EH (cell line): ENCODE measurements around the gene C7.

Experiments
- DNase-seq: peaks from one replicate; pipeline ENCODE4 v3.0.0-alpha.2; 2015; ENCODE audit warnings: low read depth

C7 gene

DNA sequence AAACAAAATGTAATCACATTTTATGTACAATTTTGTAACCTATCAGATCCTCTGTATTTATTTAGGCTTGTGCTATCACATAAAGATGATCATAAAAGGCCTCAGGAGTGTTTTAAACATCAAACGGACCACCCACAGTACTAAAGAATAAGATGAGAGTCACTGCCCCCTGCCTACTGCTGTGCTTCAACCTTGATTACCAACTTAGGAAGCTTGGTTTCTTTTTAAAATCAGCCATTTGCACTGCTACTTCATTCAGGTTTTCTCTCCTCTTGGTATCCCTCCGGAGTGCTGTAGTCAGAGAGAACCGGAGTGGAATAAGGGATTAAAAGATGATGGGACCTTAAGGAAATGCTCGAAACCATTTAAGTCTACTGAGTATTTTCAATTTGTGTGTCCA, 6.9 kb downstream of the C7 start:
- no peak for DNase-seq

DNA sequence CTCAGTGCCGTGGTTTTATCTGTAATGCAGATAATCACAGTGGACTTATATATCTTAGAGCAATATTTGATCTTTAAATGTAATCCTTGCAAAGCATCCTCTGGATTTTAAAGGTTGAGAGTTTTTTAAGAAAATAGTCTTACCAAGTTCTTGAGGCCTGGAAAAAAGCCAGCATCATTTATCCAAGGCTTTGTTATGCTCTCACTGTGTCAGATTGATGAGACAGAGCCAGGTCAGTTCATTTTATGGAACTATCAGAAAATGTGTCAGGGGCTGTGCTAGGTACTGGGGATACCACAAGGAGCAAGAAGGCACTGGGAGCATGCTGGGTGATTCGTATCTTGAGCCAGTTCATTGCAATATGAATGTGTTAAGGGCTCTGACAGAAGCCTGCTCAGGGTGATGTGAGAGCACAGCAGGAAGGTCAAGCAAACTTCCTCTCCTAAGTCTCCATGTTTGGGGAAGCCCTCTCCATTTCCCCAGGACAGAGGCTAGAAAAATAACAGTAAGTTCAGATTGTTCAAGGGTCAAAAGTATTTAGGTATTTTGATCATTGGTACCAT, 19.7 kb downstream of the C7 start:
- no peak for DNase-seq

DNA sequence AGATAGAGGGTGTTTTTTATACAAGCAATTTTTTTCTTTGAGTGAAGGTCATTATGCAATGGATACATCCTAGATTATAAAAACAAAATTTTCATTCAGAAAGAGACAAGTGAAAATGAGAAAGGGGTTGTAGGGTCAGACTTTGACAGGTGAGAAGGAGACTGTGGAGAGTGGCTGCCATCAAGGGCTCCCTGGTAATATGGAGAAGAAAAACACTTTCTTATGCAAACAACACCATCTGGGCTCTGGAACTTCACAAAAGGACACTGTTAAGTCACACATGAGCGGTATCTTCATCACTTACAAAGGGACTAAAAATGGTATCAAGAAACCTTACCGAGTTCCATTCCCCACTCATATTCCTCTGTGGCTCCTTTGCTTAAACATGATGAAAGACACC, 23.5 kb downstream of the C7 start:
- no peak for DNase-seq

DNA sequence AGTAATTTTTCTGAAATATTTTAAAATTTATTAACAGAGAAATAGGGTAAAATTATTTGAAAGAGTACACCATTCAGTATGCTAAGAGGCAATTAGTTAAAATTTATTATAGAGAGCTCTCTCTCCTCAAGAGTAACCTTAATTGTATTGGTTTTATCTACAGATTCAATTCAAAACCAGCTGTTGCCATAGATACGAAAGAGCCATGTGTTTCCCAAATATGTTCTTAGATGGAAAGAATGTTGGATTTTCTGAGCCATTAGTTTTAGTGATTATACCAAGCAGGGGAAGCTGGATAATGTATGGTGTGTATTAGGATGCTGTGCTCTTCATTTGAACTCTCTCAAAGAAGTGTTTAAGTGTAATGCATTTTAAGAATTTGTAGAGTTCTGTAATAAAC, 27.8 kb downstream of the C7 start:
- DNase-seq: no peak

DNA sequence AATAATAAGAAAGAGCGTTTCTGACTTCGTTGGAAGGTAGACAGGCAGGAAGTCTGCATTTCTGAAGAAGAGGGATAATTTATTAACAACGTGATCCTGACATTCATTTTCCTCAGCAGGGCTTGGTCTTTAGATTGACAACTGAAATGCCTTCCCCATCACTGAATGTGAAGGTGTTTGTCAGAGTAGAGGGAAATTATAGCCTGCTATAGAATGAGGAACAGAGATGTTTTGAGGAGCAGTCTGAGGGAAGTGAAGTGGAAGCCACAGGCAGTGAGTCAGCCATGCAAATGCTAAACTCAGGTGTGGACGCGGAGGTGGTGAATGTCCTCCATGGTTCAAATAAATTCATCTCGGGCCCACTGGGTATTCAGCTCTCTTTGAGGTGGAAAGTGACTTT, 30.5 kb downstream of the C7 start:
- no peak for DNase-seq

DNA sequence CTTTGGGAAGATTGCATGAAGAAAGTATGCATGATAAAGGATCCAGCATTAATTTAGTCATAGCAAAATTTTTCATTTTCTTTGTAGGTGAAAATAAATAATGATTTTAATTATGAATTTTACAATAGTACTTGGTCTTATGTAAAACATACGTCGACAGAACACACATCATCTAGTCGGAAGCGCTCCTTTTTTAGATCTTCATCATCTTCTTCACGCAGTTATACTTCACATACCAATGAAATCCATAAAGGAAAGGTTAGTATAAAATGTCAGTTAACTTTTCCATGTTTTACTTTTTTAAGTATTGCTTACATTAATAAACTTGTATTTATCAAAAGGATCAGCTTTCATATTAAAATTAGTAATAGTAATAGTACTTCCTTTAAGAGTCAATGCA, 35.8 kb downstream of the C7 start:
- DNase-seq: no peak

DNA sequence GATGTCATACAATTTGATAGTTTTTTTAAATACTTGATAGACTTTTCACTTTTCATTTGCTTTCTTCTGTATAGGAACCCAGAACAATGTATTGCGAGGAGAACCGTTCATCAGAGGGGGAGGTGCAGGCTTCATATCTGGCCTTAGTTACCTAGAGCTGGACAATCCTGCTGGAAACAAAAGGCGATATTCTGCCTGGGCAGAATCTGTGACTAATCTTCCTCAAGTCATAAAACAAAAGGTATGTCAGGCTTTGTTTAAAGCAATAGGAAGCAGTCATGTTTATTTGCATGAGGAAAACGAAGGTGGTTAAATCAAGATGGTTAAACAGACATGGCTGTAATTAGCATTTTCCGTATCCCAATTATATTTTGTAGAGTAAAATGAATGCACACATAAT, 46.0 kb downstream of the C7 start:
- no peak for DNase-seq

DNA sequence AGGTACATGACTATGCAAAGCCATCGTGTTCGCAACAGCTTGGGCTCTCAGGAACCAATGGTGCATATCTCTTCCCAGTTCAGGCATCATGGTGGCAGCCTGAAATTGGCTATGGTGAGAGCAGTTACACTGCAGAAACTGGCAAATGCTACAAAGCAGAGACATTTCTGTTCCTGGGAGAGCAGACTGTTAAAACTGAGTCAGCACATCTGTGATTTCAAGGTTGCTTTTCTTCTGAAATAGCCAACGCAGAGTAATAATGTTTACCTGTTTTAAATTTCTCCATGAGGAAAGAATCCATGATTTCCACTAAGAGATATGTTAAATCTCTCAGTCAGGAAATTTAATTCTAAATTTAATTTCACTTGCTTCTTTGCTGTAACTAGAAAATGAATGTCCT, 47.8 kb downstream of the C7 start:
- DNase-seq: no peak

DNA sequence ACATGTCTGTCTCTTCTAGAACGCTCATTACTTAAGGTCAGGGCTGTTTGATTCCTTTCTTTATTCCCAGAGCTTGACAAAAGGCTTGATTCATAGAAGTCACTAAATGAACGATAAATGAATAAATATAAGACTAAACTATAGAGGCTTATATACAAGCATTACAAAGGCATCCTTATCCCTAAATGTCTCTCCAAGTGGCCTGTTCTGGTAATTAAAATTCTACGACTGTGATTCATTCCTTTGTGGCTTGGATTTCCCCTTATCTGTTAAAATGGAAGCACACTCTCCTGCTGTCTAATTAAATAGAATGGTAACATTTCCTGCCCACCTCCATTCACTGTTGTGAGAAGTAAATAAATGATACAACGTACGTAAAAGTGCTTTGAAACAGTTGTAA, 49.5 kb downstream of the C7 start:
- DNase-seq: no peak

DNA sequence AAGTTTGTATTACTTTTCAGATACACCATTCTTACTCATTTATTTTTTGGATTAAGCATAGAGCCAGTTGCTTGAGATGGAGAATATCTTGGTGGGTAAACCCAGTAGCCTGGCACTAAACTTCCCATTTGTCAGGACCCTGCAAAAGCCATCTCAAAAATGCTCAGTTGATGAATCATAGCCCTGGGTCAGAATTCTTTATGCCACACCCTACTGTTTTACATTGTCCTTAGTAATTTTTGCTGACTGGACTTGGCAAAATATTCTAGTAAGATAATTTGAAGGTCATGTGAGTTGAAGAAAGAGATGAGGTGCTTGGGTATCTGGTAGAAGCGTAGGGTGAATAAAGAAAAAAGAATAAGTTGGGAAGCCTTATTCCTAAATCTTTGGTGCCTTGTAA, 50.7 kb downstream of the C7 start:
- no peak for DNase-seq

DNA sequence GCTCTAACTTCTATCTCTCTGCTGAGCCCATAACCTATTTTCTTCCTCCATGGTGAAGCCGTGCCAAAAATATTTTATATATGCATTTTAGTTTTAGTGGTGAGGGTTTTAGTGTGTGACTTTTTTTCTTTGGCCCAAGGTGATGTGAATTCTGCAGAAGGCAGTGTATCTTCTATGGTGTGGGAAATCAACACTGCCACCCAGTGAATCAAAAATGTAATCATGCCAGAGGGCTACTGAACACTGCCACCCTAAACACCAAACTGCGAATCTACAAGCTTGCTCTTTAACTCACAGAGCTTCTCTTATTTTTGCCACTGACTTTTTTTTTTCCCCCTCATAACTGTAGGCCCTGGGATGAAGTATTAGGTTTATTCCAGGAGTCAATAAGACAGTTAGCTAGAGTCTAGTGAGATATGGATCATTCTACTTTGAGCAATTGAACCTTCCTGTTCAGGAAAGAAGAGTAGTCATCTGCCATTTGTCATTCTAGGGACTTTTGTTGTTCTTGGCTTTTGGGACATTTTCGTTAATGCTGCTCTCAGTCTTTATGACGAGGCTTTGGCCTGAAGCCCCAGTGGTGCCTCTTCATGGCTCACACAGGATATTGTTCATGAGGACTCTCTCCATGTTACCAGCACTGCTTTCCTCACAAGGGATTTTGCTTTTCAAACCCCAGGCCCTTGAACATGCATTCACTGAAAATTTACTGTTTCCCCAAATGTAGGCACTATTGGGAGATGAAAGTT, 53.1 kb downstream of the C7 start:
- no peak for DNase-seq

DNA sequence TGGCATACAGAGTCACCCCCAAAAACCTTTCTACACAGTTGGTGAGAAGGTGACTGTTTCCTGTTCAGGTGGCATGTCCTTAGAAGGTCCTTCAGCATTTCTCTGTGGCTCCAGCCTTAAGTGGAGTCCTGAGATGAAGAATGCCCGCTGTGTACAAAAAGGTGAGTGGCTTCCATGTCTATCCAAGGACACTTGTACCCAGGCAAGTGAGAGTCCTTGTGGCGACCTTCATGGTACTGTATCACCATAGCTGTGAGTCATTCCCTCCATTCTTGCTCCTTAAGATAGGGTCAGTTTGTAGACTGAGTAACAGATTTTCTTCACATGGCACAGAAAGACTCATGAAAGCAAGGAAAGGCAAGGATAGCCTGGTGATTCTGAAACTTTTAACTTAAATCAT, 63.1 kb downstream of the C7 start:
- DNase-seq: no peak

DNA sequence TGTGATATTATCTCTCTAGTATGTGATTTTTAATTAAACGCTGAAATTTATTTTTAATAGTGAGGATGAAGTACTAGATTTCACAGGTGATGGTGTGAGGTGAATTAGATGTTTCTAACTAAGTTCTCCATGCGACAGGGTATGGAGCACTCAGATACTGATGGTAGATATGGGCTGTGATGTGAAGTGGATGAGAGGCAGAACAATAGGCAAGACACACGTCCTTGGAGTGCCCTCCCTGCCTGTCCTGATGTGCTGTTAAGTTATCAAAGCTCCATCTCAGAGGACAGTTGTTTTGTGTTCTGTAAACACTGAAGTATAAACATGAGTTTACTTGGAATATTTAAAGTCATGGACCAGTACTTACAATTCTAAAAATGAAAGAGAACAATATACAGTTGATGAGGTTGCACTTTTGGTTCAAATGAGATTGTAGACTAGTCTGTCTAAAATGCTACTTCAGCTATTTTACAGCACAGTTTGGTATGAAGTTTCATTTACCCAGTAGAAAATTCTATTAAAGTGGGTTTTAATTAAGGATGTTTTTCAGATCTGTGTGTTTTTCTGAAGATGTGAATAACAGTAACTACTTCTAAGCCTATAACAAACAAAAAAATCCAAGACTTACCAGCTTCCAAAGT, 64.2 kb downstream of the C7 start:
- DNase-seq: no peak

DNA sequence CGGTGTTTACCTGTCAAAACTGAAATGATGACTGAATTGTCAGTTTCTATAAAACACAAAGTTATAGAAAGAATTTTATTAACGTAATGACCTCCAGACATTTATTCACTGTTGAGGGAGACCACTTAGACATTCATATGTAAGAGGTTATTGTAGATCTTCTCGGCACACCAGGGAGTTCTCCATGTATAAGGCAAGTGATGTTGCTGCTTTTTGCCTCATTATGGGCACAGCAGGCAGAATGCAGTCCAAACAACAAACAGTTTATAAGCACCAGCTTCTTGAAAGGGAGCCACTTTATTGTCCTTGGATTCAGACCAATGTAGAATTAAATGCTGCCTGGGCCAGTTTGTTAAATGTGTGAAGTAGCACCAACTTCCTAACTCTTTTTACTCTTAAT, 66.7 kb downstream of the C7 start:
- no peak for DNase-seq

DNA sequence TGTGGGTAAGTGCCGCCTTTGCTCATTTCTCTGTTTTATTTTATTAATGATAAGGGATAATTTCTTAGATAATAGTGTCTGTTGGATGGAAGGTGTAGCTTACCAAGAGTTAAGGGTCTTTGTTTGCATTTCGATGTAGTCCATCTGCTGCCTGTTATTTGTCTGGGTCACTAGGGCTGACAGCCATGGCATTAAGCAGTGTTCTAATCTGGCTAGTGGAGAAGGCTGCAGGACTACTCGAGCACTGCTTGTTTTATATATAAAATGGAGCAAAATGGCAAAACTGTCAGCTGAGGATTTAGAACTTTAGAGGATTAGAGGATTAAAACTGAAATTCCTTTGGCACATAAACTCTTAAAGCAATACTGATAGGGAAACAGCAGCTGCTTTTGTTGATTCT, 67.5 kb downstream of the C7 start:
- DNase-seq: no peak

DNA sequence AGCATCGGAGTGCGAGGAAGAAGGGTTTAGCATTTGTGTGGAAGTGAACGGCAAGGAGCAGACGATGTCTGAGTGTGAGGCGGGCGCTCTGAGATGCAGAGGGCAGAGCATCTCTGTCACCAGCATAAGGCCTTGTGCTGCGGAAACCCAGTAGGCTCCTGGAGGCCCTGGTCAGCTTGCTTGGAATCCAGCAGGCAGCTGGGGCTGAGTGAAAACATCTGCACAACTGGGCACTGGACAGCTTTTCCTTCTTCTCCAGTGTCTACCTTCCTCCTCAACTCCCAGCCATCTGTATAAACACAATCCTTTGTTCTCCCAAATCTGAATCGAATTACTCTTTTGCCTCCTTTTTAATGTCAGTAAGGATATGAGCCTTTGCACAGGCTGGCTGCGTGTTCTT, 72.1 kb downstream of the C7 start:
- DNase-seq: no peak

DNA sequence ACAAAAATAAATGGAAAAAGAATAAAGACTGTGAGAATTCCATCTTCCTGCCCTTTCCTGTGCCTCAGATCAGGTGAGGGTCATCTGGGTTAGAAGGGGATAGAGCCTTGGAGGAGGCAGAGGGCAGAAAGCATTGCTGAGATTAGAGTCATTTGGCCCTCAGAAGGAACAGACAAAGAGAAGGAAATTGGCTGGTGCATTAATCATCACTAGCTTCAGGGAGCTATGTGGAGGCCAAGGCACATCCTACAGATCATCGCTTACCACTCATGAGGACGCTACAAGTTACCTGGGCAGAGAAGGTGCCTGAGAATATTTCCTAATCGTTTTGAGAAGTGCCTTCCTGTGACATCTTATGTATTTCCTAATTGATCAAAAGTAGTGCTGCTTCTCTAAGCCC, 74.5 kb downstream of the C7 start:
- peak; percentile 52 for DNase-seq

DNA sequence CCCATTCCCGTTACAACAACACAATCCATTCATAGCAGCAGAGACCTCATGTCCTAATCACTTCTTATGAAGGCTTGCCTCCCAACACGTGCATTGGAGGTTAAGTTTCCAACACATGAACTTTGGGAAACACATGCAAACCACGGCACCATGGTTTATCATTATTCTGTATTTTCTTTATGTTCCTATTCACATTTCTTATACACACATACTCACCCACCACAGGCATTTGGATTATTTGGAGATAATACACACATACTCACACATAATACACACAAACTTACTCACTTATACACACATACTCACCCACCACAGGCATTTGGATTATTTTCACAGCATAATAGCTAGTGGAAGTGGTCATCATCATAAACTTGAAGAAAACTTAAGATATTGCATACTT, 75.6 kb downstream of the C7 start:
- DNase-seq: peak; percentile 88

DNA sequence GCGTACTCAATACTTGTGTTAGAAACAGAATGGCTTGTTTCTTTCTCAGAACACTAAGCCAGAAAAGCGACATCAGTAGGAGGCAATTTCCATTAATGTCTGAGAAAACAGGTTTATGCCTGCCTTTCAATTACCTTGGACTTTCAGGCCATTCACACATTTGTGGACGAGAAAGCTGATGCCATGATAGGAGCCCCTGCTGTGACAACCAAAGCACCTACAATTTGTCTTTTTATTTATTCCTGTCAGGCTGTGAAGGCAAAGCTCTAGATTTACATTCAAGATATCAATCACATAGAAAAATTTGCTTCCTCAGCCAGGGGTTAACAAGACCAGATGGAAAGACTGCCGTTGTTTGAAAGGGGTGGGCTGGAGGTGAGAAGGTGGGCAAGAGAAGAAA, 76.2 kb downstream of the C7 start:
- DNase-seq: no peak

DNA sequence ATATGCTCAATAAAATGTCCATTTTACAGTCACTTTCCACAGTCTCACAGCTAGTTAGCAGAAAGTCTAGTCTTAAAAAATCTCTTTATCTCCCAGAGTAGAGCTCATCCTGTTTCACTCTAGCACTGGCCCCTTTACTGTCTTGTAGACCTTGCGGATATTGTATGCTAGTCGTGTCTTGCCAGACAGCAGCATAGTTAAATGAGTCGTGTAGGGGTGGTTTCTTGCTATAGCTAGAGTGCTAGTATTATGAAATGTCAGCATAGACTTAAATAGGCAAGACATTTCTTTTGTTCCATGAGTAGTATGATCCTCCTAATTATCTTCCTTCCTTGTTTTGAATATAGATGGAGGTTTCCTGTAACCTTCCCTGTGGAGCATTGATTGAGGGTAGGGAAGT, 77.4 kb downstream of the C7 start:
- no peak for DNase-seq

DNA sequence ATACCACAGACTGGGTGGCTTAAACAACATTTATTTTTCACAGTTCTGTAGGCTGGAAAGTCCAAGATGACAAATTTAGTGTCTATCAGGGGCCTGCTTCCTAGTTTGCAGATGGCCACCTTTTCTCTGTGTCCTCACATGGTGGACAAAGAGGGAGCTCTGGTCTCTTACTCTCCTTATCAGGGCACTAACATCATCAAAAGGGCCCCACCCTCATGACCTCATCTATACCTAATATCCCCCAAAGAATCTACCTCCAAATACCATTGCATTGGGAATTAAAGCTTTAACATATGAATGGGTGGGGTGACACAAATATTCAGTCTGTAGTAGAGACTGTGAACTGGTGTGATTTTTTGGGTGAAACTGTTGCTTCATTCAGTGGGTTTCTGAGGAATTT, 78.1 kb downstream of the C7 start:
- no peak for DNase-seq

DNA sequence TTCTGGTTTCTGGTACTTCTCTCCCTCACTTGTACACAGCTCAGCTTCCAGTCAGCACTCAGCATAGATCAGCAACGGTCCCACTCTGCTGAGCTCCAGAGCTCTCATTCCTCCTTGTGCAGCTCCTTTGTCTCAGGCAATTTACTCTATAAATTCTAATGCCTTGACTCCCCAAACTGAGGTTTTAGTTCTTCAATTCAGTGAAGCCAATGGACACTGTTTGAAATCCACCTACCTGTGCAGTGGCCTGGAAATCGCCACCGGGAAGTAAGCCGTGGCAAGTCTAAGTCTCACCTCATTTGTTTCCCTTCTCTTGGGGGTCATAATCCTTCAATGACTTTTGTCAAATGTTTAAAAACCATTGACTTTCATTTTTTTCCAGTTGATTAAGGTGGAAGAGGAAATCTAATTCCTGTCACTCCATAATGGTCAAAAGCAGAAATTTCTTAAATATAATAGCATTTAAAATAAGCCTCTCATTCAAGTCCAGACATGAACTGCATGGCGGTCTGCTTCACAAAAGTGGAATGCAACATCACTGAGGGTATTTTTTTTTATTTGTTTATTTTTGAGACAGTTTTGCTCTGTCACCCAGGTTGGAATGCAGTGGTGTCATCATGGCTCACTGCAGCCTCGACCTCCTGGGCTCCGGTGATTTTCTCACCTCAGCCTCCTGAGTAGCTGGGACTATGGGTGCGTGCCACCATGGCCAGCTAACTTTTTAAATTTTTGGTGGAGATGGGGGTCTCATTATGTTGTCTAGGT, 79.6 kb downstream of the C7 start:
- DNase-seq: peak; percentile 47
